Measurements from ENCODE around the gene NLE1. TPM values are rescaled to one million over a fixed set of nuclear protein-coding genes. Genes with fewer than 3 reads are reported as not detected.

NLE1 gene
- total and polyA plus RNA-seq, 2 donors (not counting 1 experiment from before 2014, with no cell fraction given) = 16.5 to 17.5 TPM

- ChIA-PET CTCF (interaction anchor here (1.0 to 1.7 kb wide), 4 partner anchors 14 to 80 kb away, joined by 3 to 4 read pairs (median 3); partner anchors contain the start of gene RFFL), POLR2A (no interaction called here)
- Histone ChIP-seq H3K4me1 (ENCODE audit: control insufficient read depth in 2 of 2, insufficient read depth in 2 of 2, low read length in 2 of 2) (peaks cover 9 to 17% of the 10 kb centered on the region in 2 donors), H3K4me3 (ENCODE audit: control extremely low read depth in 1 of 5, extremely low read depth in 1 of 5, insufficient read depth in 1 of 5, low read depth in 2 of 5, low read length in 4 of 5) (no peak overlapping the region), H4K20me1 (ENCODE audit: control insufficient read depth, insufficient read depth, low read length, poor library complexity, severe bottlenecking) (peaks cover 8% of the 10 kb centered on the region), H3K27ac (ENCODE audit: low read length in 2 of 2) (peak overlapping the region in 1 of 2 donors; percentile 22), H3K79me2 (ENCODE audit: control insufficient read depth, insufficient read depth, low read length) (peaks cover 84% of the 10 kb centered on the region), H3K4me2 (replicated peaks; ENCODE audit: low read depth, low read length, poor library complexity, severe bottlenecking) (no peak overlapping the region), H3K9me3 (ENCODE audit: control extremely low read depth in 1 of 3, control insufficient read depth in 2 of 3, insufficient read depth in 1 of 3, low read length in 2 of 3) (no peaks in the 10 kb centered on the region), H3K9ac (ENCODE audit: low read length) (no peak overlapping the region), H2AFZ (ENCODE audit: insufficient read depth, low read depth, low read length, poor library complexity, severe bottlenecking) (no peak overlapping the region), H3K27me3 (replicated peaks in 1 of 4; ENCODE audit: control extremely low read depth in 1 of 4, control insufficient read depth in 3 of 4, insufficient read depth in 4 of 4, low read length in 3 of 4) (no peaks in the 10 kb centered on the region), H3K36me3 (replicated peaks in 1 of 2; ENCODE audit: control extremely low read depth in 1 of 2, control insufficient read depth in 1 of 2, extremely low read depth in 1 of 2, insufficient read depth in 2 of 2, low read length in 1 of 2) (no peaks in the 10 kb centered on the region)
- Mint-ChIP-seq H3K27ac (peak overlapping the region; percentile 8), H3K27me3 (no peaks in the 10 kb centered on the region), H3K9me3 (ENCODE audit: insufficient read depth) (no peaks in the 10 kb centered on the region), H3K4me1 (peaks cover 41% of the 10 kb centered on the region), H3K4me3 (no peak overlapping the region)
- no peak for ATAC-seq (ENCODE audit: low read depth)
- no peak for DNase-seq
- no CpG with 5 or more reads among the region's 1 CpG for WGBS (ENCODE audit: insufficient coverage)
- intact Hi-C loops (cut with micrococcal nuclease) = no loop called here
- TF ChIP-seq, protein P1, sequence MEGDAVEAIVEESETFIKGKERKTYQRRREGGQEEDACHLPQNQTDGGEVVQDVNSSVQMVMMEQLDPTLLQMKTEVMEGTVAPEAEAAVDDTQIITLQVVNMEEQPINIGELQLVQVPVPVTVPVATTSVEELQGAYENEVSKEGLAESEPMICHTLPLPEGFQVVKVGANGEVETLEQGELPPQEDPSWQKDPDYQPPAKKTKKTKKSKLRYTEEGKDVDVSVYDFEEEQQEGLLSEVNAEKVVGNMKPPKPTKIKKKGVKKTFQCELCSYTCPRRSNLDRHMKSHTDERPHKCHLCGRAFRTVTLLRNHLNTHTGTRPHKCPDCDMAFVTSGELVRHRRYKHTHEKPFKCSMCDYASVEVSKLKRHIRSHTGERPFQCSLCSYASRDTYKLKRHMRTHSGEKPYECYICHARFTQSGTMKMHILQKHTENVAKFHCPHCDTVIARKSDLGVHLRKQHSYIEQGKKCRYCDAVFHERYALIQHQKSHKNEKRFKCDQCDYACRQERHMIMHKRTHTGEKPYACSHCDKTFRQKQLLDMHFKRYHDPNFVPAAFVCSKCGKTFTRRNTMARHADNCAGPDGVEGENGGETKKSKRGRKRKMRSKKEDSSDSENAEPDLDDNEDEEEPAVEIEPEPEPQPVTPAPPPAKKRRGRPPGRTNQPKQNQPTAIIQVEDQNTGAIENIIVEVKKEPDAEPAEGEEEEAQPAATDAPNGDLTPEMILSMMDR (IDR thresholded peaks at IDR 0.05) = no peak
- TF ChIP-seq EZH2 (IDR thresholded peaks at IDR 0.05; ENCODE audit: borderline replicate concordance, insufficient read depth, low read depth, low read length, poor library complexity, severe bottlenecking) = no peak
Observed at GRCh38 chr17:35080536-35080935, 61.6 kb downstream of the NLE1 start.

- no peak for DNase-seq
- Histone ChIP-seq H3K9me3 (ENCODE audit: control extremely low read depth in 1 of 3, control insufficient read depth in 2 of 3, insufficient read depth in 1 of 3, low read length in 2 of 3) (no peaks in the 10 kb centered on the region), H3K4me3 (ENCODE audit: control extremely low read depth in 1 of 5, extremely low read depth in 1 of 5, insufficient read depth in 1 of 5, low read depth in 2 of 5, low read length in 4 of 5) (no peak overlapping the region), H3K36me3 (replicated peaks in 1 of 2; ENCODE audit: control extremely low read depth in 1 of 2, control insufficient read depth in 1 of 2, extremely low read depth in 1 of 2, insufficient read depth in 2 of 2, low read length in 1 of 2) (no peaks in the 10 kb centered on the region), H3K27me3 (replicated peaks in 1 of 4; ENCODE audit: control extremely low read depth in 1 of 4, control insufficient read depth in 3 of 4, insufficient read depth in 4 of 4, low read length in 3 of 4) (no peaks in the 10 kb centered on the region), H3K4me2 (replicated peaks; ENCODE audit: low read depth, low read length, poor library complexity, severe bottlenecking) (no peak overlapping the region), H3K9ac (ENCODE audit: low read length) (no peak overlapping the region), H3K4me1 (ENCODE audit: control insufficient read depth in 2 of 2, insufficient read depth in 2 of 2, low read length in 2 of 2) (peaks cover 9 to 17% of the 10 kb centered on the region in 2 donors), H4K20me1 (ENCODE audit: control insufficient read depth, insufficient read depth, low read length, poor library complexity, severe bottlenecking) (peaks cover 8% of the 10 kb centered on the region), H3K79me2 (ENCODE audit: control insufficient read depth, insufficient read depth, low read length) (peaks cover 84% of the 10 kb centered on the region), H2AFZ (ENCODE audit: insufficient read depth, low read depth, low read length, poor library complexity, severe bottlenecking) (no peak overlapping the region), H3K27ac (ENCODE audit: low read length in 2 of 2) (no peak overlapping the region)
- no peak overlapping the region for H3K4me3 Mint-ChIP-seq
- no peak for ATAC-seq (ENCODE audit: low read depth)
- H3K27me3 Mint-ChIP-seq = no peaks in the 10 kb centered on the region
- no peaks in the 10 kb centered on the region for H3K9me3 Mint-ChIP-seq (ENCODE audit: insufficient read depth)
- H3K4me1 Mint-ChIP-seq = peaks cover 41% of the 10 kb centered on the region
- intact Hi-C loops (cut with micrococcal nuclease) = no loop called here
- POLR2A ChIA-PET = no interaction called here
- TF ChIP-seq, protein P1 (IDR thresholded peaks at IDR 0.05) = no peak
- TF ChIP-seq EZH2 (IDR thresholded peaks at IDR 0.05; ENCODE audit: borderline replicate concordance, insufficient read depth, low read depth, low read length, poor library complexity, severe bottlenecking) = no peak
- CTCF ChIA-PET = interaction anchor here (0.8 to 1.7 kb wide), 5 partner anchors 16 to 83 kb away, joined by 3 to 4 read pairs (median 3); partner anchors contain the start of gene RFFL
- peak overlapping the region; percentile 8 for H3K27ac Mint-ChIP-seq
- WGBS (ENCODE audit: insufficient coverage) = no CpG with 5 or more reads among the region's 1 CpG
Observed at GRCh38 chr17:35079547-35080423, 62.3 kb downstream of the NLE1 start.

All from B cell (primary cell).